GM12874 (cell line): Measurements from ENCODE around the gene HOXB5.

Source experiments
- CTCF ChIP-seq: IDR thresholded peaks from 2 replicates; pipeline ENCODE4 v1.5.1; 2011; ENCODE audit warnings: low read depth, mild to moderate bottlenecking, control low read depth, low read length, moderate library complexity; ENCODE audit not compliant: insufficient read depth

Gene HOXB5

GRCh38 chr17:48544349-48545021, 49.1 kb downstream of the HOXB5 start:
- TF ChIP-seq CTCF = no peak

- TF ChIP-seq CTCF = no peak
Measured at GRCh38 chr17:48543854-48544348, 49.7 kb downstream of the HOXB5 start.

GRCh38 chr17:48543107-48543853, 50.3 kb downstream of the HOXB5 start:
- peak; percentile 34 for TF ChIP-seq CTCF

GRCh38 chr17:48542698-48543106, 50.9 kb downstream of the HOXB5 start:
- no peak for TF ChIP-seq CTCF

- TF ChIP-seq CTCF = no peak
Measured at GRCh38 chr17:48542114-48542656, 51.4 kb downstream of the HOXB5 start.

GRCh38 chr17:48541577-48542113, 51.9 kb downstream of the HOXB5 start:
- no peak for TF ChIP-seq CTCF
